ENCODE measurements around the gene IAH1.

Gene IAH1

DNA sequence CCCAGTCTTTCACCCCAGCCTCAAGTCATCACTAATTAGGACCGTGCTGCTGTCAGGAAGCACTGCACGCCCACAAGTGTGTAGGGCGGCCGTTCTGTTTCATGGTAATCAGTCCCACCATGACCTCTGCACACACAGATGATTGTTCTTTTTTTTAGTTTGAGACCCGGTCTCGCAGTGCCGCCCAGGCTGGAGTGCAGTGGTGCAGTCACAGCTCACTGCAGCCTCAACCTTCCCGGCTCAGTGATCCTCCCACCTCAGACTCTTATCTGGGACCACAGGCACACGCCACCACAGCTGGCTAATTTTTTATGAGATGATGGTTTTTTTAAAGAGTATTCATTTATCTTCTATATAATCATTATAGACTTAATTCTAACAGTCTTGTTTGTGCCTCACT is 1.8 kb upstream of the IAH1 start:
- Histone ChIP-seq H3K9me3 (ENCODE audit: control insufficient read depth in 2 of 2, low read length in 2 of 2) (no peaks in the 10 kb centered on the region), H3K9ac (ENCODE audit: low read depth in 1 of 2, low read length in 2 of 2) (no peak overlapping the region), H3K27ac (ENCODE audit: low read depth in 2 of 2, low read length in 2 of 2) (no peak overlapping the region), H3K36me3 (ENCODE audit: control insufficient read depth in 2 of 2, insufficient read depth in 2 of 2, low read length in 2 of 2) (peaks cover 5 to 12% of the 10 kb centered on the region in 2 donors), H3K4me1 (ENCODE audit: control insufficient read depth in 2 of 2, insufficient read depth in 2 of 2, low read length in 2 of 2) (peaks cover 3 to 4% of the 10 kb centered on the region in 2 donors), H3K27me3 (ENCODE audit: control insufficient read depth in 2 of 2, insufficient read depth in 2 of 2, low read length in 2 of 2) (no peaks in the 10 kb centered on the region), H3K4me3 (ENCODE audit: low read length in 2 of 2) (no peak overlapping the region)

DNA sequence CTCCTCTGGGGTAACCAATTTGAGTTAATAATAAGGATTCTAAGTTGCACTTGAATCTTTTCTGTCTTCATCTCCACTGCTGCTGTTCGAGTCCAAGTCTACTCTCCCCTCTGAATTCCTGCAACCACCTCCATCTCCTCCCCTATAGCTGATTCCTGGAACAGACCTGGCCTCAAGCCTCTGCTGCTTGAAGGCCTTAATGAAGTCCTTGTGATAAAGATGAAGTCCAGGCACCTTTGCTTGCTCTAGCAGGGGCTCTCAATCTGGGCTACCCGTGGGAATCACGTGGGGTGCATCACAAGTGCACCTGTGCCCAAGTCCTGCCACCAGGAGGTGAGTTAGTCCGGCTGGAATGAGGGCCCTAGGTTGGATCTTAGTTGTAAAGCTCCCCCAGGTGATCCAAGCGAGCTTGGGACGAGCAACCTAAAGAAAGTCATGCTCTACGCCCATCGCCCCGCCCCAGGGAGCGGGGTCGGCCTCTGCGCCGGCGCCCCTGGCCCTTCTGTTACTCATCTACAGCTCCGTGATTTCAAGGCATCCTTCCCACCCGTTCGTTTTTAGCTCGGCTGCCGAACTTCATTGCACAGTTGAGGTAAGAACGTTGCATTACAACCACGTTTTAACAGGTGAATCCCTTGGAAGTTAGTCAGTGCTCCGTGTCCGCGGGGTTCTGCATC is 905 bp upstream of the IAH1 start:
- H3K27ac ChIP-seq (ENCODE audit: low read depth in 2 of 2, low read length in 2 of 2) = peak overlapping the region in 1 of 2 donors; percentile 85
- no peaks in the 10 kb centered on the region for H3K9me3 ChIP-seq (ENCODE audit: control insufficient read depth in 2 of 2, low read length in 2 of 2)
- peaks cover 3 to 4% of the 10 kb centered on the region in 2 donors for H3K4me1 ChIP-seq (ENCODE audit: control insufficient read depth in 2 of 2, insufficient read depth in 2 of 2, low read length in 2 of 2)
- H3K4me3 ChIP-seq (ENCODE audit: low read length in 2 of 2) = peak overlapping the region; percentile 83
- H3K9ac ChIP-seq (ENCODE audit: low read depth in 1 of 2, low read length in 2 of 2) = peak overlapping the region; percentile 77 to 80
- peaks cover 2 to 9% of the 10 kb centered on the region in 2 donors for H3K36me3 ChIP-seq (ENCODE audit: control insufficient read depth in 2 of 2, insufficient read depth in 2 of 2, low read length in 2 of 2)
- H3K27me3 ChIP-seq (ENCODE audit: control insufficient read depth in 2 of 2, insufficient read depth in 2 of 2, low read length in 2 of 2) = no peaks in the 10 kb centered on the region

DNA sequence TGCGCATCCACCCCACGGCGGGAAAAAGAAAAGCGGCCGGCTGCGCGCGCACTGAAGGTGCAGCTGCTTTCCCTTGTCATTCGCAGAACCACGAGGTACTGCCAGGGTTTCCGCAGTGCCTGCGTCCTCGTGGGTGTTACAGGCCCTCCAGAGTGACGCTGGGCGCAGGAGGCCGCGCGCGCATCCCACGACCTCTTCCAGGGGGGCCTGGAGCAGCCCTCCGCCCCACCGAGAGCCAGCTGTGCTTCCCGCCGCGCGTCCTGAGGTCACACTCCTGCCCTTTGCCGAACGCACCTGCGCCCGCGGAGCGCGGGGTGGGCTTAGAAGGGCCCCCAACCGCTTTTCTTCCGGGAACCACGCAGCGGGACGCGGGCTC is 378 bp upstream of the IAH1 start:
- Histone ChIP-seq H3K27ac (ENCODE audit: low read depth in 2 of 2, low read length in 2 of 2) (peak overlapping the region; percentile 60 to 85), H3K27me3 (ENCODE audit: control insufficient read depth in 2 of 2, insufficient read depth in 2 of 2, low read length in 2 of 2) (no peaks in the 10 kb centered on the region), H3K36me3 (ENCODE audit: control insufficient read depth in 2 of 2, insufficient read depth in 2 of 2, low read length in 2 of 2) (peaks cover 7 to 14% of the 10 kb centered on the region in 2 donors), H3K9me3 (ENCODE audit: control insufficient read depth in 2 of 2, low read length in 2 of 2) (no peaks in the 10 kb centered on the region), H3K9ac (ENCODE audit: low read depth in 1 of 2, low read length in 2 of 2) (peak overlapping the region; percentile 77 to 80), H3K4me1 (ENCODE audit: control insufficient read depth in 2 of 2, insufficient read depth in 2 of 2, low read length in 2 of 2) (peaks cover 3 to 4% of the 10 kb centered on the region in 2 donors), H3K4me3 (ENCODE audit: low read length in 2 of 2) (peak overlapping the region; percentile 83)

DNA sequence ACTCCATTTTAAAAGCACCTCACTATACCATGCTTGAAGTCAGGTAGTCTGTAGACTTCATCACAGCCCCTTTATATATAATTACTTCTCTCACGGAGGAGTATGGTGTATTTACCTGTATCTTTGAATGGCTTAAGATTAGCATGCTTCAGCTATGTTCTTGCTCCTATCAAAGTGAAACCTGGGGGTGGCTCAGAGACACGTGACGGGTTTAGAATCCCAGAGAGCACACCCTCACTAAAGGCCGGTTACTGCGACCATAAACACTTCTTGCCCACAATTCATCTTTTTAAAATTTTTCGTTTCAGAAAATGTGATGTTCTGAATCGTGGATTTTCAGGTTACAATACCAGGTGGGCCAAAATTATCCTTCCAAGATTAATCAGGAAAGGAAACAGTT is 3.6 kb downstream of the IAH1 start:
- Histone ChIP-seq H3K4me3 (ENCODE audit: low read length in 2 of 2) (no peak overlapping the region), H3K27ac (ENCODE audit: low read depth in 2 of 2, low read length in 2 of 2) (no peak overlapping the region), H3K36me3 (ENCODE audit: control insufficient read depth in 2 of 2, insufficient read depth in 2 of 2, low read length in 2 of 2) (peaks cover 22 to 40% of the 10 kb centered on the region in 2 donors), H3K9me3 (ENCODE audit: control insufficient read depth in 2 of 2, low read length in 2 of 2) (no peaks in the 10 kb centered on the region), H3K4me1 (ENCODE audit: control insufficient read depth in 2 of 2, insufficient read depth in 2 of 2, low read length in 2 of 2) (peaks cover 3 to 4% of the 10 kb centered on the region in 2 donors), H3K27me3 (ENCODE audit: control insufficient read depth in 2 of 2, insufficient read depth in 2 of 2, low read length in 2 of 2) (no peaks in the 10 kb centered on the region), H3K9ac (ENCODE audit: low read depth in 1 of 2, low read length in 2 of 2) (no peak overlapping the region)

DNA sequence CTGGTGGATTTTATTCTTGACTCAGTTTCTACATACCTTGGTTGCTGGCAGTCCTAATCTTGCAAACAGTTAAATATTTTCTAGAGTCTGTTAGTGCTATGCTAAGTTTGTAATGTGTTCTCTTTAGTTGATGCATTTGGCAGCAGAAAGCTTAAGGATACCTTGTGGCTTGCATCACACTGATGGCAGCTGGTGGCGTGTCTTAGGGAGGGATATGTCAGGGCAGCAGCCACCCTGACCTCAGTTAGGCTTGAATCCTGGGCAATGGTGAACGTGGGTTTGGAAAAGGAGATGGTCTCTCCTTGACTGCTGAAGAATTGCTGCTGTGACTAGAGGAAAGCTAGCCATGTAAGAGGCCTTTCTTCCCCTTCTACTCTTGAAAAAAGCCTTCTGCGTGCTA is 4.2 kb downstream of the IAH1 start:
- H3K27me3 ChIP-seq (ENCODE audit: control insufficient read depth in 2 of 2, insufficient read depth in 2 of 2, low read length in 2 of 2) = no peaks in the 10 kb centered on the region
- no peaks in the 10 kb centered on the region for H3K9me3 ChIP-seq (ENCODE audit: control insufficient read depth in 2 of 2, low read length in 2 of 2)
- H3K27ac ChIP-seq (ENCODE audit: low read depth in 2 of 2, low read length in 2 of 2) = no peak overlapping the region
- peaks cover 3 to 4% of the 10 kb centered on the region in 2 donors for H3K4me1 ChIP-seq (ENCODE audit: control insufficient read depth in 2 of 2, insufficient read depth in 2 of 2, low read length in 2 of 2)
- peaks cover 25 to 46% of the 10 kb centered on the region in 2 donors for H3K36me3 ChIP-seq (ENCODE audit: control insufficient read depth in 2 of 2, insufficient read depth in 2 of 2, low read length in 2 of 2)
- no peak overlapping the region for H3K4me3 ChIP-seq (ENCODE audit: low read length in 2 of 2)
- no peak overlapping the region for H3K9ac ChIP-seq (ENCODE audit: low read depth in 1 of 2, low read length in 2 of 2)

DNA sequence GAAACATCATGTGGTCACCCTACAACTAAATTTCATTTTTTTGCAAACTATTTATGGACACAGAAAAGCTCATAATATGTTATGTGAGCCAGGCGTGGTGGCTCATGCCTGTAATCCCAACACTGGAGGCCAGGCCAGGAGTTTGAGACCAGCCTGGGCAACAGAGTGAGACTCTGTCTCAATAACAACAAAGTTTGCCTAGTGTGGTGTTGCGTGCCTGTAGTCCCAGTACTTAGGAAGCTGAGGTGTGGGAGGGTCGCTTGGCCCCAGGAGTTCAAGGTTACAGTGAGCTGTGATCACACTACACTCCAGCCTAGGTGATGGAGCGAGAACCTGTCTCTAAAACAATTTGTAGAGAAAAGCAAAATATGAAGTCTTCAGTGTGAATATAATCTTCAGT is 5.8 kb downstream of the IAH1 start:
- H3K4me3 ChIP-seq (ENCODE audit: low read length in 2 of 2) = no peak overlapping the region
- H3K36me3 ChIP-seq (ENCODE audit: control insufficient read depth in 2 of 2, insufficient read depth in 2 of 2, low read length in 2 of 2) = peaks cover 42 to 62% of the 10 kb centered on the region in 2 donors
- H3K4me1 ChIP-seq (ENCODE audit: control insufficient read depth in 2 of 2, insufficient read depth in 2 of 2, low read length in 2 of 2) = peaks cover 0 to 4% of the 10 kb centered on the region in 2 donors
- H3K27me3 ChIP-seq (ENCODE audit: control insufficient read depth in 2 of 2, insufficient read depth in 2 of 2, low read length in 2 of 2) = no peaks in the 10 kb centered on the region
- no peak overlapping the region for H3K9ac ChIP-seq (ENCODE audit: low read depth in 1 of 2, low read length in 2 of 2)
- no peaks in the 10 kb centered on the region for H3K9me3 ChIP-seq (ENCODE audit: control insufficient read depth in 2 of 2, low read length in 2 of 2)
- no peak overlapping the region for H3K27ac ChIP-seq (ENCODE audit: low read depth in 2 of 2, low read length in 2 of 2)

DNA sequence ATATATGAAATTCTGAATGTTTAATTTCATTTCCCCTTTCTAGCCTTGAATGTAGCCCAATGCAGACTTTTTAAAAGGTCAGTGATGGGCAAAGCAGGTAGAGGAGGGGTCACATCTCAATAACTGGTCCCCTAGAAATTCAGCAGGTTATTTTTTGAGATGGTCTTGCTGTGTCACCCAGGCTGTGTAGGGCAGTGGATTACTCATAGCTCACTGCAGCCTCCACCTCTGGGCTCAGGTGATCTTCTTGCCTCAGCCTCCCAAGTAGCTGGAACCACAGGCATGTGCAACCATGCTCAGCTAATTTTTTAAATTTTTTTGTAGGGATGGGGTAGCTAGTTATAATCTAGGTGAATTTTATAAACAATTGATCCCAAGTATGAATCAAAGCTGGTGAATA is 8.8 kb downstream of the IAH1 start:
- H3K4me3 ChIP-seq (ENCODE audit: low read length in 2 of 2) = no peak overlapping the region
- no peaks in the 10 kb centered on the region for H3K27me3 ChIP-seq (ENCODE audit: control insufficient read depth in 2 of 2, insufficient read depth in 2 of 2, low read length in 2 of 2)
- H3K4me1 ChIP-seq (ENCODE audit: control insufficient read depth in 2 of 2, insufficient read depth in 2 of 2, low read length in 2 of 2) = no peaks in the 10 kb centered on the region
- no peaks in the 10 kb centered on the region for H3K9me3 ChIP-seq (ENCODE audit: control insufficient read depth in 2 of 2, low read length in 2 of 2)
- H3K9ac ChIP-seq (ENCODE audit: low read depth in 1 of 2, low read length in 2 of 2) = no peak overlapping the region
- peaks cover 58 to 81% of the 10 kb centered on the region in 2 donors for H3K36me3 ChIP-seq (ENCODE audit: control insufficient read depth in 2 of 2, insufficient read depth in 2 of 2, low read length in 2 of 2)
- no peak overlapping the region for H3K27ac ChIP-seq (ENCODE audit: low read depth in 2 of 2, low read length in 2 of 2)

DNA sequence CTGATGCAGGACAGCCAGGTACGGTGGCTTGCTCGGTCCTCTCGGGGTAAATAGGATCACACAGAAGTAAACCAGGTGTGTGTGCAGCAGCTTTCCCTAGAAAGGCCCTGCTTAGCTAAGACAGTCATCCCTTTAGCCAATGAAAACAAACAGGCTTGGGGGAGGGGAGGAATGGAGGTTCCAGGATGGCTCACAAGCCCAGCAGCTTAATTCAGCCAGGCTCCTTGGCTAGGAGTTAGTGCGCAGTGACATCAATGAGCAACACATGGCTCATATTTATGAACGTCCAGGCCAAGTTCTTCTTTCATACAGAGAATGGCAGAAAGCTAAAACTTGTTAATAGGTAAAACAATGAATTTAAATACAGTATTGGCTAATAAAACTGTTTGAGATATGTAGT is 10.2 kb downstream of the IAH1 start:
- Histone ChIP-seq H3K9me3 (ENCODE audit: control insufficient read depth in 2 of 2, low read length in 2 of 2) (no peaks in the 10 kb centered on the region), H3K4me3 (ENCODE audit: low read length in 2 of 2) (no peak overlapping the region), H3K27ac (ENCODE audit: low read depth in 2 of 2, low read length in 2 of 2) (no peak overlapping the region), H3K4me1 (ENCODE audit: control insufficient read depth in 2 of 2, insufficient read depth in 2 of 2, low read length in 2 of 2) (no peaks in the 10 kb centered on the region), H3K27me3 (ENCODE audit: control insufficient read depth in 2 of 2, insufficient read depth in 2 of 2, low read length in 2 of 2) (no peaks in the 10 kb centered on the region), H3K36me3 (ENCODE audit: control insufficient read depth in 2 of 2, insufficient read depth in 2 of 2, low read length in 2 of 2) (peaks cover 62 to 83% of the 10 kb centered on the region in 2 donors), H3K9ac (ENCODE audit: low read depth in 1 of 2, low read length in 2 of 2) (no peak overlapping the region)

DNA sequence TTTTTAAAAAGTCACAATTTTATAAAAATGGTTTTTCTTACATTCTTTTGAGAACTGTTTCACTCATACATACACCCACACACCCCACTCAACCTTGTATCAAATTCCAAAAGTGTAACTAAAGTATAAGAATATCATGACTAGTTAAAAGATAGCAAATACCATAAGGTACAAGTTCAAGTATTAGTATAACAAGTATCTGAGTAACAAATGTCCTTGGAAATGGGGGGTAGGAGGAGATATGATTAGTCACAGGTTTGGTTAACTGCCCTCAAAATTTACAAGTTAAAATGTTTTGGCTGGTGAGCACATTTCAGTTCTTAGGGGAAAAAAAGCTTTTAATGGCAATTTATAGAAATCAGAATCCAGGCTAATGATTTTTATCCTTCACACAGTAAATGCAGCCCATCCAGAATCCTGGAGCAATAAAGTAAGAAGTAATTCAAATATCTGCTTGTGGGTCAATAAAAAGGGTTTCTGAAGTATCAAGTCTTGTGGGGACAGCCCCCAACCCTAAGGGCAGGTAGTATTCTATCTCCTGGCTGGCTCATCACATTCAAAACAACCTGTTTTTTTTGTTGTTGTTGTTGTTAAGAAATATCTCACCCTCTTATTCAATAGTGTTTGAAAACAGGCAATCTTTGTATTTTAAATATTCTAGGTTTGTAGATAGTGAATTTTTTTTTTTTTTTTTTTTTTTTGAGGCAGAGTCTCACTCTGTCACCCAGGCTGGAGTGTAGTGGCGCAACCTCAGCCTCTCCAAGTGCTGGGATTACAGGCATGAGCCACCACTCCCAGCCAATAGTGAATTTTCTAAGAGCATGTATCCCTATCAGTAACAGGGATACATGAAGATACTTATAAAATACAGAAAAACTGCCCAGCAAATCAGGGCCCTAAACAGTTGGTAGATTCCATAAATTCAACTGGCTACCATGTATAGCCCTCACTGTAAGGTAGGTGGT is 14.5 kb downstream of the IAH1 start:
- no peak overlapping the region for H3K9ac ChIP-seq (ENCODE audit: low read depth in 1 of 2, low read length in 2 of 2)
- H3K36me3 ChIP-seq (ENCODE audit: control insufficient read depth in 2 of 2, insufficient read depth in 2 of 2, low read length in 2 of 2) = peaks cover 76 to 86% of the 10 kb centered on the region in 2 donors
- H3K9me3 ChIP-seq (ENCODE audit: control insufficient read depth in 2 of 2, low read length in 2 of 2) = no peaks in the 10 kb centered on the region
- H3K4me1 ChIP-seq (ENCODE audit: control insufficient read depth in 2 of 2, insufficient read depth in 2 of 2, low read length in 2 of 2) = no peaks in the 10 kb centered on the region
- H3K4me3 ChIP-seq (ENCODE audit: low read length in 2 of 2) = no peak overlapping the region
- H3K27me3 ChIP-seq (ENCODE audit: control insufficient read depth in 2 of 2, insufficient read depth in 2 of 2, low read length in 2 of 2) = no peaks in the 10 kb centered on the region
- H3K27ac ChIP-seq (ENCODE audit: low read depth in 2 of 2, low read length in 2 of 2) = no peak overlapping the region

DNA sequence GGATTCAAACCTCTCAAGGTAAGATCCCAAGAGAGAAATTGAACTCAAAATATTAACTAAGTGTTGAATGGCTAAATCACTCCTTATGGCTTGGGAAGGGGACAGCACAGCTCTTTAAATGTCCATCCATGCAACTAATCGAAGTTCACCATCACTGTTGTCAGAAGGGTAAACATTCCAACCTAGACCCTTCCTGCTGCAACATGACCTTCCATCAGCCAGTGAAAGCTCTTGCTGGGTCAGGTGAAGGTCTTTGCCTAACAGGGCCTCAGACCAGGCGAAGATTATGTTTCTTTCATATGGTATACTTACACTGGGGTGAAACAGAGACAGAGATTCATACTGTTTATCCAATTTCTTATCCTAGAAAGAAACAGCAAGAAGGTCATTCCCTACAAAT is 16.4 kb downstream of the IAH1 start:
- Histone ChIP-seq H3K4me1 (ENCODE audit: control insufficient read depth in 2 of 2, insufficient read depth in 2 of 2, low read length in 2 of 2) (no peaks in the 10 kb centered on the region), H3K9me3 (ENCODE audit: control insufficient read depth in 2 of 2, low read length in 2 of 2) (no peaks in the 10 kb centered on the region), H3K4me3 (ENCODE audit: low read length in 2 of 2) (no peak overlapping the region), H3K36me3 (ENCODE audit: control insufficient read depth in 2 of 2, insufficient read depth in 2 of 2, low read length in 2 of 2) (peaks cover 71 to 81% of the 10 kb centered on the region in 2 donors), H3K27ac (ENCODE audit: low read depth in 2 of 2, low read length in 2 of 2) (no peak overlapping the region), H3K27me3 (ENCODE audit: control insufficient read depth in 2 of 2, insufficient read depth in 2 of 2, low read length in 2 of 2) (no peaks in the 10 kb centered on the region), H3K9ac (ENCODE audit: low read depth in 1 of 2, low read length in 2 of 2) (no peak overlapping the region)

All from mucosa of rectum (tissue), 2 donors.